HG03039 (cell line): ENCODE data around the gene CAGE1.

Experiments
- ATAC-seq: cut with Tn5 transposase; IDR thresholded peaks from one replicate; pipeline ENCODE4 v1.9.1; 2021; ENCODE audit warnings: mild to moderate bottlenecking, moderate library complexity; ENCODE audit not compliant: unreplicated experiment

CAGE1 gene

GRCh38 chr6:7389451-7390225, at the start of gene CAGE1, which contains the start of gene RIOK1:
Gene CAGE1, minus strand, starts transcription at chr6:7389742. Its CDS starts 2,569 bp downstream, at chr6:7387173.
Gene RIOK1, plus strand, starts transcription at chr6:7389808. Its CDS starts 195 bp downstream, at chr6:7390003.
- peak; percentile 94 for ATAC-seq

- ATAC-seq: no peak
These were observed 49.7 kb upstream of the CAGE1 start for GRCh38 chr6:7439228-7439627.

DNA sequence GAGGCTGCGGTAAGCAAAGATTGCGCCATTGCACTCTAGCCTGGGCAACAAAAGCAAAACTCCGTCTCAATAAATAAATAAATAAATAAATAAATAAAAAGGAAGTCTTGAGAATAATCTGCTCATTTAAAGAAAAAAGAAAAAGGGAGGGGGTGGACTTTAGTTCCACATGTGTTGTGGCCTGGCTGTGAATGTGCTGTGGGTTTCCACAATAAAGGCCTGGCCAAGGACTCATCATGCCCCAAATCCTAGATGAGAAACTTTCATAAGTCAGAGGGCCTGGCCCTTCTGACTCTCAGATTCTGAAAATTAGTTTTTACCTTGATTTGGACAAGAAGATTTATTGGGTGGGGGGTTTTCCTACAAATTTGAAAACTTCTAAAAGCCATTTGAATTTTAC, 48.5 kb upstream of the CAGE1 start:
- ATAC-seq: no peak

- ATAC-seq: no peak
These were observed 45.1 kb upstream of the CAGE1 start for GRCh38 chr6:7434672-7435071.

GRCh38 chr6:7433121-7433617, 43.6 kb upstream of the CAGE1 start:
- ATAC-seq: no peak

GRCh38 chr6:7432391-7433120, 43.0 kb upstream of the CAGE1 start:
- ATAC-seq: no peak

DNA sequence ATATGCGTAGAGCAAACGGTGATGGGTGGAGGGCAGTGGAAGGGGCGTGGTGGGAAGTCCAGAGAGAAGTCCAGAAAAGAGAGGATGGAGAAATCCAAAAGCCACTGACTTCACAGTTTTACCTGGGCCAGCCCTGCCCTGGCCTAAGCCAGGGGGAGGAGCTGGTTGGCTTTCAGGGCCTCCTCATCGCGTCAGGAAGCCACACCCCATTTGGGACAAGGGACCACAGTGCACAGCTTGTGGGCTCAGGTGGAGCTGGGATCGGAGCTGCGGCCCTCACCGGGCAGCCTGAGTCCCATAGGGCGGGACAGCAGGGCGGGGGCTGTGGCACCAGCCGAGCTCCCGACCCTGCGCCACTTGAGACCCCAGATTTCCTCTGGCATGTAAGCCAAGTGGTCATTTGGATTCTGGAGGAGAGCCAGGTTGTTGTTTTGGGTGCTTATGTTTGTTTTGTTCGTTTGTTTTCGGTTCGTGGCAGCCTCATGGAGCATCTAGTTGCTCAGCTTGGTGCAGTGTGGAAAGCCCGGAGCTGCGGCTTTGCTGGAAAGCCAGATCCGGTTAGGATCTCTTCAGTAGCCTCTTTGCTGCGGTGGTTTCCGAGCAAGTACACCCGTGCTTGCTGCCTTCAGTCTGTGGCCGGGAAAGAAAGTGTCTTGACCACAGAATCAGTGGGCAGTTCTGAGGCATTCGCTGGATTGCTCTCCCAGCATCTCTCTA, 42.3 kb upstream of the CAGE1 start:
- ATAC-seq: no peak

- no peak for ATAC-seq
These were observed 41.8 kb upstream of the CAGE1 start for GRCh38 chr6:7431313-7431673.

DNA sequence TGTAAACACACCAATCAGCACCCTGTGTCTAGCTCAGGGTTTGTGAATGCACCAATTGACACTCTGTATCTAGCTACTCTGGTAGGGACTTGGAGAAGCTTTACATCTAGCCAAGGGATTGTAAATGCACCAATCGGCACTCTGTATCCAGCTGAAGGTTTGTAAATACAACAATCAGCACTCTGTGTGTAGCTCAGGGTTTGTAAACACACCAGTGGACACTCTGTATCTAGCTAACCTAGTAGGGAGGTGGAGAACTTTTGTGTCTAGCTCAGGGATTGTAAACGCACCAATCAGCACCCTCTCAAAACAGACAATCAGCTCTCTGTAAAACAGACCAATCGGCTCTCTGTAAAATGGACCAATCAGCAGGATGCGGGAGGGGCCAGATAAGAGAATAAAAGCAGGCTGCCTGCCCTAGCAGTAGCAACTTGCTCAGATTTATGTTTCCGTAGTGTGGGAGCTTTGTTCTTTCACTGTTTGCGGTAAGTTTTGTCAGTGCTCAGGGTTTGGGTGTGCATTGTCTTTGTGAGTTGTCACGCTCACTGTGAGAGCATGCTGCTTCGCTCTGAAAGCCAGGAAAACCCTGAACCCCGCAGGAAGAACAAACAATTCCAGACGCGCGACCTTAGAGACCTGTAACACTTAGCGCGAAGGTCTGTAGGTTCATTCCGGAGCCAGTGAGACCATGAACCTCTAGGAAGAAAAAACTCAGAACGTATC, 37.1 kb upstream of the CAGE1 start:
- ATAC-seq: no peak

DNA sequence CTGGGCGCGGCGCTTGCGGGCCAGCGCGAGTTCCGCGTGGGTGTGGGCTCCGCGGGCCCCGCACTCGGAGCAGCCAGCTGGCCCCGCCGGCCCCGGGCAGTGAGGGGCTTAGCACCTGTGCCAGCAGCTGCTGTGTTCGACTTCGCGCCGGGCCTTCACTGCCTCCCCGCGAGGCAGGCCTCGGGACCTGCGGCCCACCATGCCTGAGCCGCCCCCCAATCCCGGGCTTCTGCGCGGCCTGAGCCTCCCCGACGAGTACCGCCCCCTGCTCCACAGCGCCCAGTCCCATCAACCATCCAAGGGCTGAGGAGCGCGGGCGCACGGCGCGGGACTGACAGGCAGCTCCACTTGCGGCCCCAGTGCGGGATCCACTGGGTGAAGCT, 36.3 kb upstream of the CAGE1 start:
- ATAC-seq: no peak

DNA sequence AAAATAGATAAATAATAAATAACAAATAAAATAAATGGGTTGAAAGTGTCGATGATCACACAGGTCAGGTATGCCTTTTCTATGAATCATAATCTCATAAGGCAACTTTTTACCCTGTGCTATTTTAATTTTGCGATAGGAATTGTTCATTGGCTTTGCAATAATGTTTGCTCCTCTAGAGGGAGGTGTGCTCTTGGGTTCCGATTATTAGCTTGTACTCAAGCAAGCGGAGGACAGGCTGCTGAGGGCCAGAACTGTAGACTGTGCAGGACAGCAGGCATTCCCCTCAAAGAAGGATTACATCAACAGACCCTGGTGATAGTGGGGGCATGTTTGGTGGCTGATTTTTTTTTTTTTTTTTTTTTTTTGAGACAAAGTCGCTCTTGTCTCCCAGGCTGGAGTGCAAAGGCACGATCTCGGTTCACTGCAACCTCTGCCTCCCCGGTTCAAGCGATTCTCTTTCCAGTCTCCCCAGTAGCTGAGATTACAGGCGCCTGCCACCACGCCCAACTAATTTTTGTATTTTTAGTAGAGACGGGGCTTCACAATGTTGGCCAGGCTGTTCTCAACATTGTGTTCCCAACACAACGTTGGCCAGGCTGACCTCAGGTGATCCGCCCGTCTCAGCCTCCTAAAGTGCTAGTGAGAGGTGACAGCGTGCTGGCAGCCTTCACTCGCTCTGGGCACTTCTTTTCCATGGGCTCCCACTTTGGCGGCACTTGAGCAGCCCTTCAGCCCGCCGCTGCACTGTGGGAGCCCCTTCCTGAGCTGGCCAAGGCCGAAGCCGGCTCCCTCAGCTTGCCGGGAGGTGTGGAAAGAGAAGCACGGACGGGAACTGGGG, 35.6 kb upstream of the CAGE1 start:
- no peak for ATAC-seq

- ATAC-seq: no peak
These were observed 34.5 kb upstream of the CAGE1 start for GRCh38 chr6:7424058-7424457.

GRCh38 chr6:7421066-7421465, 31.5 kb upstream of the CAGE1 start:
- no peak for ATAC-seq

DNA sequence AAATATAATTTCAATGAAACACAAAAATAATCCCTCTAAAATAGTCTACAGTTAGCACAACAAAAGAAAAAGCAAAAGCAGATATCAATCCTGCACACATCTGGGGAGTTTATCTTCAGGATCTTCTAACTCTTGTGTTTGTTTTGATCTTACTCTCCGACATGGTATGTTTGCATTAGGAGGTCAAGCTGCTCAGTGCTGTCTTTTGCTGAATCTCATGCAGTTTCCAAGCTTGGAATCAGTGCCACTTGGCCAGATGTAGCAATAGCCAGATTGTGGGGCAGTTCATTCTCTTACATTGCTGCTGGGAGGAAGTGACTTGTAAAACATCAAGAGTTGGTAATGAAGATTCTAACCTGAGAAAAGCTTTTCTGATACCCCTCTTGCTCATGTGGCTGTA, 29.5 kb upstream of the CAGE1 start:
- no peak for ATAC-seq

DNA sequence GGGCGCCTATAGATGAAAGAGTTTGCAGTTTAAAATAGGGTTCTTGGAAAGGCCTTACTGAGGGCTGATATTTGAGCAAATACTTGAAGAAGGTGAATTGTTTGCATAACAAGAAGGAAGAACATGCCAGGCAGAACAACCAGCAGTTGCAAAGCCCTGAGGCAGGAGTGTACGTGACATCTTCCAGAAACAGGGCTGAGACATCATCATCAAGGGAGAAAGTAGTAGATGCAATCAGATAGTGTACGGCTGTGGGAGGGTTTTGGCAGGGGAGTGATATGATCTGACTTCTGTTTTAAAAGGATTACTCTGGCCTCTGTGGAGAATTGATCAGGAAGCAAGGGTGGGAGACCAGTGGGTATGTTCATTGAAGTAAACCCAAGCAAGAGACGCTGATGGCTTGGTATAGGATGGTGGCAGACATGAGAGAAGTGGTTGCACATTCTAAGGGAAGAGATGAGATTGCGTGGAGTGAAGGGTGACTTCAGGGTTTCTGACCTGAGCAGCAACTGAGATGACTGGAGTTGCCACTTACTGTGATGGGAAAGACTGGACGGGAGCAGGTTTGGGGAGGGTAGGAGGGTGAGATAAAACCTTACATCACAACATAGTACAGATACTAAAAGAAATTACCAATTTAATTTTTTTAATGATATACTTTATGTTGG, 28.8 kb upstream of the CAGE1 start:
- no peak for ATAC-seq

DNA sequence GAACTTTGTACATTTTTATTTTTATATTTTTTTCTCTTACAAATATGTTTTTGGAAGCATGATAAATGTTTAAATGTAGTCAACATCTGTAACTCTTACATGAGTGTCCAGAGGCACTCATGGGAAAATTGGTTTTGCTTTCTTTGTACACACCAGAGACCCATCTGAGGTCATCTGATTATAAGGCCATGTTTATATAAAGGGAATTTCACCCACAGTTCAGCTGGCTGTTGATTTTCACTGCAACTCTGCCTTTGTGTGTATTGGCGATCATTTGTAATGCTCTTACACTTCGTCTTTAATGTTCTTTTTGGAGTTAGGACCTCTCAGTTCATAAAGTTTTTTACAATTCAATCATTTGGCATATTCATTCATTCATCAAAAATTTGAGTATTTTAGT, 28.1 kb upstream of the CAGE1 start:
- no peak for ATAC-seq

DNA sequence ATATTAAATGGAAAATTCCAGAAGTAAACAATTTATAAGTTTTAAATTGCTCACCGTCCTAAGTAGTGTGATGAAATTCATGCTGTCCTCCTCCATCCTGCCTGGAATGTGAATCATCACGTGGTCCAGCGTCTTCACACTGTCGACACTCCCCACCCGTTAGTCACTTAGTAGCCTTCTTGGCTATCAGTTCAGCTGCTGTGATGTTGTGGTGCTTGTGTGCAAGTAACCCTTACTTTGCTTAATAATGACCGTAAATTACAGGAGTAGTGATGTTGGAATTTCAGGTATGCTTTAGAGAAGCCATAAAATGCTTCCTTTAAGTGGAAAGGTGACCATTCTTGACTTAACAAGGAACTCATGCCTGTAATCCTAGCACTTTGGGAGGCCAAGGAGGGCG, 25.3 kb upstream of the CAGE1 start:
- no peak for ATAC-seq

DNA sequence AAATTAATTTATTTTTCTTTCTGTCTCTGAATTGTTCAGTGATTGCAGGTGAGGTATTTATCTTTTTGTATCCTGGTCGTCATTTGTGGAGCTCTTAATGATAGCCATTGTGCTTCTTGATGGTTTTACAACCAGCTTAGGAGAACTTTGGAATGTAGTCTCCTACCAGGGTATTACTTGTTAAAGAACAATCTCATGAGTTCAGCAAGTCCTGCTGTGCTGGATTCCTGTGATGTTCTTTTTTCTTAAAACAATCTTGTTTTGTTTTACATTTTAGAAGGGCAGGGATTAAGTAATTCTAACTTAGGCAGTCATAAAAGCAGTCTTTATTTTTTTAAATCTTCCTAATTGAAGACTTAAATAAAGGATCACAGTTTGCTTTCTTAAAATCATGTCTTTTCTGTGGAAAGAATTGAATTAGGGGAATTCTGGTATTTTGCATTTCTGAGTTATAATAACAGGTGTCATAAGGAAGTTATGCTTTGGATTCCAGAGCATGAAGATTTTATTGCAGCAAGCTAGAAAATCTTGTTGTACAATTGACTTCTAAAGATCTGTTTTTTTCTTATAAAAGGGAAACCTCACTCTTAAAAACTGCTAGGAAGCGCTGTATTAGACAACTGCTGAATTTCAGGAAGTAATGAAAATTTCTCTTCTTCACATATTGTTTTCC, 23.7 kb upstream of the CAGE1 start:
- no peak for ATAC-seq

- no peak for ATAC-seq
These were observed 21.8 kb upstream of the CAGE1 start for GRCh38 chr6:7411328-7411727.
